ENCODE data around the gene VPS29.

The VPS29 gene

GRCh38 chr12:110444455-110444854, 57.5 kb downstream of the VPS29 start:
- no peak for DNase-seq (ENCODE audit: low read depth)

Measured in activated gamma-delta T cell treated with anti-CD3 and anti-CD28 coated beads, Interleukin-2, amount 50 U/mL, for 16 hours (primary cell).